IMR-90 (cell line): Measurements from ENCODE around the gene UGDH. TPM values are rescaled to one million over a fixed set of nuclear protein-coding genes. Genes with fewer than 3 reads are reported as not detected.

Source experiments
- ATAC-seq: fragments of 200-7000 bp; cut with Tn5 transposase; 2 replicates; pipeline ENCODE4 v1.9.1; 2020; ENCODE audit warnings: low read depth, mild to moderate bottlenecking, moderate library complexity
- BruUV-seq: library from RNA; stranded (reverse); fragments of 400-500 nt; replicated peaks from 2 replicates; lab custom pipeline; 2021; lab: Mats Ljungman, UMichigan
- CTCF ChIA-PET: fragments of 300-600 bp; formaldehyde crosslinking; extraction: SDS; loops from one replicate; lab custom pipeline; 2021; ENCODE audit warnings: antibody characterized with exemption; lab: Yijun Ruan, JAX
- POLR2A ChIA-PET: fragments of 300-600 bp; sonication (Branson Sonifier 250); formaldehyde crosslinking; loops from one replicate; lab custom pipeline; 2022; ENCODE audit warnings: antibody characterized with exemption; ENCODE audit not compliant: unreplicated experiment; lab: Charles Lee
- DNase-seq: peaks from one replicate; pipeline ENCODE4 v3.0.0; 2013
- H2AFZ ChIP-seq: replicated peaks from 2 replicates; pipeline ENCODE3; 2013; ENCODE audit warnings: low read length, mild to moderate bottlenecking; ENCODE audit not compliant: poor library complexity
- H2AK5ac ChIP-seq: 2 replicates; pipeline ENCODE4 v1.6.1; 2013; ENCODE audit warnings: low read depth, low read length, inconsistent platforms
- H2AK9ac ChIP-seq: replicated peaks from 2 replicates; pipeline ENCODE3; 2013; ENCODE audit warnings: mild to moderate bottlenecking, low read depth, low read length, moderate library complexity; ENCODE audit not compliant: poor library complexity
- H2BK120ac ChIP-seq: 2 replicates; pipeline ENCODE4 v1.6.1; 2013; ENCODE audit warnings: low read depth, low read length, inconsistent platforms
- H2BK15ac ChIP-seq: 3 replicates; pipeline ENCODE4 v1.6.1; 2013; ENCODE audit warnings: low read depth, low read length, inconsistent platforms
- H2BK20ac ChIP-seq: 2 replicates; pipeline ENCODE4 v1.6.1; 2013; ENCODE audit warnings: low read depth, mild to moderate bottlenecking, inconsistent platforms, low read length, moderate library complexity
- H2BK5ac ChIP-seq: 2 replicates; pipeline ENCODE4 v1.6.1; 2013; ENCODE audit warnings: mild to moderate bottlenecking, low read depth, low read length, inconsistent platforms; ENCODE audit not compliant: poor library complexity, severe bottlenecking
- H3K14ac ChIP-seq: replicated peaks from 2 replicates; pipeline ENCODE4 v1.6.1; 2013; ENCODE audit warnings: low read depth, low read length, inconsistent platforms
- H3K18ac ChIP-seq: 2 replicates; pipeline ENCODE4 v1.6.1; 2013; ENCODE audit warnings: low read depth, low read length, control low read depth
- H3K23ac ChIP-seq: 2 replicates; pipeline ENCODE4 v1.6.1; 2013; ENCODE audit warnings: low read depth, low read length, inconsistent platforms
- H3K27ac ChIP-seq: 2 replicates; pipeline ENCODE4 v1.5.1; 2013; ENCODE audit warnings: mild to moderate bottlenecking, control low read depth, low read length; ENCODE audit not compliant: insufficient read depth
- H3K27me3 ChIP-seq: 2 replicates; pipeline ENCODE4 v1.6.1; 2013; ENCODE audit warnings: low read length; ENCODE audit not compliant: control insufficient read depth, insufficient read depth
- H3K36me3 ChIP-seq: 2 replicates; pipeline ENCODE4 v1.6.1; 2013; ENCODE audit warnings: low read length, mixed read lengths; ENCODE audit not compliant: control insufficient read depth, insufficient read depth
- H3K4ac ChIP-seq: 2 replicates; pipeline ENCODE4 v1.6.1; 2013; ENCODE audit warnings: low read depth, low read length, inconsistent platforms
- H3K4me1 ChIP-seq: 2 replicates; pipeline ENCODE4 v1.6.1; 2013; ENCODE audit warnings: low read length, mixed read lengths; ENCODE audit not compliant: control insufficient read depth, insufficient read depth
- H3K4me2 ChIP-seq: 2 replicates; pipeline ENCODE4 v1.6.1; 2013; ENCODE audit warnings: low read depth, mild to moderate bottlenecking, control low read depth, low read length, moderate library complexity
- H3K4me3 ChIP-seq: 2 replicates; pipeline ENCODE4 v1.5.1; 2013; ENCODE audit warnings: low read depth, mild to moderate bottlenecking, control low read depth, low read length, moderate library complexity; ENCODE audit not compliant: insufficient read depth
- H3K56ac ChIP-seq: 2 replicates; pipeline ENCODE4 v1.6.1; 2013; ENCODE audit warnings: low read length, inconsistent platforms; ENCODE audit not compliant: insufficient read depth; ENCODE audit errors: extremely low read depth
- H3K79me1 ChIP-seq, 2 experiments: 2 replicates each; pipeline ENCODE4 v1.6.1; 2013; ENCODE audit warnings: low read length in 2 of 2, inconsistent platforms in 1 of 2, low read depth in 1 of 2
- H3K9ac ChIP-seq: 2 replicates; pipeline ENCODE4 v1.6.1; 2013; ENCODE audit warnings: low read depth, low read length, control low read depth
- H3K9me1 ChIP-seq: 2 replicates; pipeline ENCODE4 v1.6.1; 2013; ENCODE audit warnings: low read length, inconsistent platforms; ENCODE audit not compliant: insufficient read depth
- H3K9me3 ChIP-seq: 2 replicates; pipeline ENCODE4 v1.6.1; 2013; ENCODE audit warnings: low read length; ENCODE audit not compliant: control insufficient read depth, insufficient read depth
- H4K20me1 ChIP-seq: 2 replicates; pipeline ENCODE4 v1.6.1; 2013; ENCODE audit warnings: low read length, inconsistent platforms; ENCODE audit not compliant: insufficient read depth
- H4K5ac ChIP-seq: 2 replicates; pipeline ENCODE4 v1.6.1; 2013; ENCODE audit warnings: mild to moderate bottlenecking, low read depth, low read length, control low read depth
- H4K8ac ChIP-seq, 2 experiments: 2 replicates each; pipeline ENCODE4 v1.6.1; 2013; ENCODE audit warnings: low read depth in 2 of 2, low read length in 2 of 2, control low read depth in 1 of 2, inconsistent platforms in 1 of 2
- H4K91ac ChIP-seq: 2 replicates; pipeline ENCODE4 v1.6.1; 2013; ENCODE audit warnings: low read depth, low read length, inconsistent platforms; ENCODE audit not compliant: insufficient read depth
- BHLHE40 ChIP-seq: fragments of 150-350 bp; IDR thresholded peaks from 2 replicates; pipeline ENCODE4 v1.6.1; 2016; ENCODE audit warnings: mild to moderate bottlenecking, low read depth, low read length
- CEBPB ChIP-seq: IDR thresholded peaks from 2 replicates; pipeline ENCODE4 v1.6.1; 2012; ENCODE audit warnings: low read depth, low read length, improper control_type of control experiment
- CHD1 ChIP-seq: IDR thresholded peaks from 2 replicates; pipeline ENCODE4 v1.6.1; 2012; ENCODE audit warnings: low read depth, low read length, improper control_type of control experiment
- FOS ChIP-seq: fragments of 150-350 bp; IDR thresholded peaks from 2 replicates; pipeline ENCODE4 v1.6.1; 2016; ENCODE audit warnings: low read depth, low read length
- MAZ ChIP-seq: IDR thresholded peaks from 2 replicates; pipeline ENCODE4 v1.6.1; 2012; ENCODE audit warnings: low read depth, mild to moderate bottlenecking, low read length, improper control_type of control experiment, moderate library complexity, borderline replicate concordance
- MXI1 ChIP-seq: IDR thresholded peaks from 2 replicates; pipeline ENCODE4 v1.6.1; 2012; ENCODE audit warnings: low read depth, mild to moderate bottlenecking, low read length, moderate library complexity, borderline replicate concordance
- NFE2L2 ChIP-seq: fragments of 150-350 bp; IDR thresholded peaks from 2 replicates; pipeline ENCODE4 v1.6.1; 2016; ENCODE audit warnings: low read depth, mild to moderate bottlenecking, low read length
- POLR2A ChIP-seq: IDR thresholded peaks from 2 replicates; pipeline ENCODE4 v1.6.1; 2012; ENCODE audit warnings: mild to moderate bottlenecking, low read depth, low read length
- RAD21 ChIP-seq: IDR thresholded peaks from 2 replicates; pipeline ENCODE4 v1.6.1; 2012; ENCODE audit warnings: low read length, improper control_type of control experiment
- RCOR1 ChIP-seq: IDR thresholded peaks from 2 replicates; pipeline ENCODE4 v1.6.1; 2012; ENCODE audit warnings: mild to moderate bottlenecking, low read length, improper control_type of control experiment; ENCODE audit not compliant: insufficient replicate concordance
- RFX5 ChIP-seq: IDR thresholded peaks from 2 replicates; pipeline ENCODE4 v1.8.0; 2012; ENCODE audit warnings: low read depth, mild to moderate bottlenecking, low read length, moderate library complexity
- SMC3 ChIP-seq: fragments of 150-350 bp; IDR thresholded peaks from 2 replicates; pipeline ENCODE4 v1.6.1; 2016; ENCODE audit warnings: low read depth, mild to moderate bottlenecking, antibody characterized with exemption, low read length, moderate library complexity
- WGBS, 2 experiments: methylation state at CpG; one replicate each; pipeline versions ENCODE4 v1.1.5 to v1.1.7; 2013; ENCODE audit warnings: missing lambda C conversion rate in 2 of 2; ENCODE audit not compliant: insufficient read length in 1 of 2; ENCODE audit errors: extremely low coverage in 2 of 2; 5-methylcytosine and 5-hydroxymethylcytosine counted together
- dilution Hi-C: fragments of 300-500 bp; cut with HindIII; formaldehyde crosslinking; loops from one replicate; pipeline ENCODE4 v1.14.3; 2018; ENCODE audit warnings: low sequenced_read_pairs; ENCODE audit not compliant: unreplicated experiment
- in situ Hi-C: fragments of 300-500 bp; cut with MboI; formaldehyde crosslinking; loops from 3 replicates; pipeline ENCODE4 v1.14.3; 2019; ENCODE audit warnings: low sequenced_read_pairs, inconsistent platforms, mixed read lengths
- intact Hi-C: fragments of 100-400 bp; cut with micrococcal nuclease; formaldehyde crosslinking; loops from 2 replicates; pipeline ENCODE4 v1.10.0; 2022
- polyA plus RNA-seq, 3 experiments: library from polyadenylated mRNA; depleted of rRNA; stranded (reverse); fragments of >200 nt; gene quantifications; 2 replicates each; pipeline ENCODE4 v1.2.3, GENCODE V29; 2012; ENCODE audit warnings: low replicate concordance in 1 of 3
- total RNA-seq: library from RNA; depleted of rRNA; stranded (reverse); fragments of >200 nt; gene quantifications from 2 replicates; pipeline ENCODE4 v1.2.3, GENCODE V29; 2012
- TF ChIP-seq, protein P1 (sequence below): fragments of 150-350 bp; IDR thresholded peaks from 2 replicates; pipeline ENCODE4 v1.6.1; 2016; ENCODE audit warnings: low read depth, mild to moderate bottlenecking, low read length, moderate library complexity, borderline replicate concordance
- TF ChIP-seq, protein P2 (sequence below): conservative IDR thresholded peaks from 2 replicates; pipeline ENCODE4 v1.5.1; 2012; ENCODE audit warnings: mild to moderate bottlenecking, low read depth, low read length, improper control_type of control experiment

The UGDH gene
- total and polyA plus RNA-seq, 2 of the 4 experiments (the other 2 are of a cell fraction): 69.2 to 257 TPM

DNA sequence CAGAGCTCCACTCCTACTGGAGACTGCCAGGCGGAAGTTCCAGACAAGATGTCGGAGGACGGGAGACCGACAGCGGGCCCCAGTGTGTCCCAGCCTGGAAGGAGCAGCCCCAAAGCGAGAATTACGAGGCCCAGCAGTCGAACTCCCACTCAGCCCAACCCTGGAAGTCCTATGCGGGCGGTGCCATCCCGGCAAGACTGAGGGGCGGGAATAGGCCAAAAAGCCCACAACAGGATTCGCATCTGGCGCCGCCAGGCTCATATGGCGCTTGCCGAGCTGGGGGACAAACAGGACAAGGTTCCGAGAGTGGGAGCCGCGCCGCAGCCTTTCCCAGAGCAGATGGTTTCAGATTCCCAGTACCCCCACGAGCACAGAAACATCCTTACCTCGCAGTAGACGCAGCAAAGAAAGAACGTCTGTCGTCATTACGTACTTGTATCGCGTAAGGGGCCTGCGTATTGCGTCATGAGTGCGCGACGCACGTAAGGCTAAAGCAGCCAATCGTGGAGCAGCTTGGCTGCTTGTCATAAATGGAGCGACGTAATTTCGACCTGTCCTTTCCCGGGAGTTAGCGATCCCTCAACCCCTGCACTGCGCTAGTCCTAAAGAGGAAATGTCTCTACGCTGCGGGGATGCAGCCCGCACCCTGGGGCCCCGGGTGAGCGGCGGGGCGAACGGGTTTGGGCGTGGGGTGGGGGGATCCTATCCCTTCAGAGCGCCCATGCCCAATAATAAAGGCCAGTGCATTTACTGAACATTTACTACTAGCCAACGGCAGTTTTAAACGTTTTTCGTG is 68.5 kb downstream of the UGDH start, which contains the start of the genes LIAS and RPL9:
Gene LIAS, plus strand, starts transcription at position 552 of the 796 bp plus-strand sequence. Its CDS starts 62 bp downstream, at position 614.
Gene RPL9, minus strand, starts transcription at position 418 of the 796 bp plus-strand sequence. CDS start 483 bp downstream, outside the sequence.
- H4K20me1 ChIP-seq: peaks cover 40% of the 10 kb centered on the region
- H3K4me1 ChIP-seq: peaks cover 5% of the 10 kb centered on the region
- H3K18ac ChIP-seq: peak within 1 kb of the TSS; percentile 65
- ChIA-PET CTCF (interaction anchor here (0.9 to 1.1 kb wide), 2 partner anchors 10 to 11 kb away, joined by 3 to 5 read pairs; no protein-coding TSS in a partner anchor), POLR2A (interaction anchor here (0.5 to 1.5 kb wide), 9 partner anchors 10 to 511 kb away, joined by 3 to 4 read pairs (median 3); no protein-coding TSS in a partner anchor)
- ATAC-seq: peak; percentile 94
- no peaks in the 10 kb centered on the region for H3K27me3 ChIP-seq
- peak within 1 kb of the TSS; percentile 90 for H2AK5ac ChIP-seq
- dilution Hi-C loops: no loop called here
- H3K4me2 ChIP-seq: peak within 1 kb of the TSS; percentile 97
- peak within 1 kb of the TSS; percentile 48 to 83 for H4K8ac ChIP-seq
- no peaks in the 10 kb centered on the region for H3K9me3 ChIP-seq
- H4K91ac ChIP-seq: peak within 1 kb of the TSS; percentile 51
- peaks cover 3% of the 10 kb centered on the region; the same call in 1 of the 2 replicates for H3K9me1 ChIP-seq
- peaks cover 21 to 45% of the 10 kb centered on the region in 2 experiments for H3K79me1 ChIP-seq
- no peak within 1 kb of the TSS for H2BK20ac ChIP-seq
- no TSS peak for BruUV-seq
- H3K56ac ChIP-seq: peak within 1 kb of the TSS; percentile 93
- H3K4ac ChIP-seq: peak within 1 kb of the TSS; percentile 80
- H3K27ac ChIP-seq: peak within 1 kb of the TSS; percentile 70
- H2BK5ac ChIP-seq: peak within 1 kb of the TSS; percentile 79
- H3K4me3 ChIP-seq: peak within 1 kb of the TSS; percentile 68
- intact Hi-C loops: no loop called here
- in situ Hi-C loops: no loop called here
- 0% methylated on average over 28 of the region's 55 CpGs; no CpG with 5 or more reads in 1 of the 2 experiments for WGBS, 2 experiments
- H3K23ac ChIP-seq: peak within 1 kb of the TSS; percentile 98
- peak within 1 kb of the TSS; percentile 93 for H2AK9ac ChIP-seq
- H2BK15ac ChIP-seq: no peak within 1 kb of the TSS
- peak within 1 kb of the TSS; percentile 89 for H3K14ac ChIP-seq
- H4K5ac ChIP-seq: peak within 1 kb of the TSS; percentile 47
- peak within 1 kb of the TSS; percentile 86 for H3K9ac ChIP-seq
- DNase-seq: peak; percentile 100
- no peak within 1 kb of the TSS for H2BK120ac ChIP-seq
- peaks cover 24% of the 10 kb centered on the region for H3K36me3 ChIP-seq
- peak within 1 kb of the TSS; percentile 78 for H2AFZ ChIP-seq
- TF ChIP-seq, protein P1, sequence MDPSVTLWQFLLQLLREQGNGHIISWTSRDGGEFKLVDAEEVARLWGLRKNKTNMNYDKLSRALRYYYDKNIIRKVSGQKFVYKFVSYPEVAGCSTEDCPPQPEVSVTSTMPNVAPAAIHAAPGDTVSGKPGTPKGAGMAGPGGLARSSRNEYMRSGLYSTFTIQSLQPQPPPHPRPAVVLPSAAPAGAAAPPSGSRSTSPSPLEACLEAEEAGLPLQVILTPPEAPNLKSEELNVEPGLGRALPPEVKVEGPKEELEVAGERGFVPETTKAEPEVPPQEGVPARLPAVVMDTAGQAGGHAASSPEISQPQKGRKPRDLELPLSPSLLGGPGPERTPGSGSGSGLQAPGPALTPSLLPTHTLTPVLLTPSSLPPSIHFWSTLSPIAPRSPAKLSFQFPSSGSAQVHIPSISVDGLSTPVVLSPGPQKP: no peak
- TF ChIP-seq RFX5 (no peak), SMC3 (no peak), NFE2L2 (peak; percentile 49), RAD21 (no peak), BHLHE40 (no peak), CEBPB (peak; percentile 99), RCOR1 (no peak), MAZ (peak; percentile 98), MXI1 (peak; percentile 82; the same call in 1 of the 2 replicates), FOS (peak; percentile 13; the same call in 1 of the 2 replicates), CHD1 (no peak), POLR2A (peak; percentile 98)
- TF ChIP-seq, protein P2, sequence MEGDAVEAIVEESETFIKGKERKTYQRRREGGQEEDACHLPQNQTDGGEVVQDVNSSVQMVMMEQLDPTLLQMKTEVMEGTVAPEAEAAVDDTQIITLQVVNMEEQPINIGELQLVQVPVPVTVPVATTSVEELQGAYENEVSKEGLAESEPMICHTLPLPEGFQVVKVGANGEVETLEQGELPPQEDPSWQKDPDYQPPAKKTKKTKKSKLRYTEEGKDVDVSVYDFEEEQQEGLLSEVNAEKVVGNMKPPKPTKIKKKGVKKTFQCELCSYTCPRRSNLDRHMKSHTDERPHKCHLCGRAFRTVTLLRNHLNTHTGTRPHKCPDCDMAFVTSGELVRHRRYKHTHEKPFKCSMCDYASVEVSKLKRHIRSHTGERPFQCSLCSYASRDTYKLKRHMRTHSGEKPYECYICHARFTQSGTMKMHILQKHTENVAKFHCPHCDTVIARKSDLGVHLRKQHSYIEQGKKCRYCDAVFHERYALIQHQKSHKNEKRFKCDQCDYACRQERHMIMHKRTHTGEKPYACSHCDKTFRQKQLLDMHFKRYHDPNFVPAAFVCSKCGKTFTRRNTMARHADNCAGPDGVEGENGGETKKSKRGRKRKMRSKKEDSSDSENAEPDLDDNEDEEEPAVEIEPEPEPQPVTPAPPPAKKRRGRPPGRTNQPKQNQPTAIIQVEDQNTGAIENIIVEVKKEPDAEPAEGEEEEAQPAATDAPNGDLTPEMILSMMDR: no peak
